Measurements from ENCODE around the gene USP25.

The USP25 gene

DNA sequence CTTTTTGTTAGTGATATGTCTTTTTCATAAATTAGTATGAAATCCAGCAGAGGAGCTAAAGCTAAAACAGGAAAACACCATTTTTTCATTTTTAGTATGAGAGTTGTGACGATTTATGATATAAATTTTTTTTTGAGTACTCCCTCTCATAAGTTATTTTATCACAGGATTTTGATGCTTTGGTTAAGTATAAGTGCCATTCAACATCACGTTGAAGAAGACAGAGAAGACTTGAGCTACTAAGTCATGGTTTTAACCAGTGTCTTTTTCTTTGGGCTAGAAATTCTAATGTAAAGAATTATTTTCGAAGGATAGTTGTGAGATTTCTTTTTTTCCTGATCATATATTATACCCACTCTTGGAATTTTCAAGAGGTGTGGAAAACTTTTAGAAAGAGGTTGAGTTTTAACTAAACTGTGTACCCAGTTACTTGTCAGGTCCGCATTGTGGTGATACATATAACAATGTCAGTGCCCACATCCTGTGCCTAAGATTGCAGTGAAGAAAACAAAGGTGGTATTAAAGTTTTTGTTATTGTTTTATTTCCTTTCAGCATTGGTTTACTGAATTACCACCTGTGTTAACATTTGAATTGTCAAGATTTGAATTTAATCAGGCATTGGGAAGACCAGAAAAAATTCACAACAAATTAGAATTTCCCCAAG is 93.8 kb downstream of the USP25 start:
- DNase-seq: peak; percentile 44

DNA sequence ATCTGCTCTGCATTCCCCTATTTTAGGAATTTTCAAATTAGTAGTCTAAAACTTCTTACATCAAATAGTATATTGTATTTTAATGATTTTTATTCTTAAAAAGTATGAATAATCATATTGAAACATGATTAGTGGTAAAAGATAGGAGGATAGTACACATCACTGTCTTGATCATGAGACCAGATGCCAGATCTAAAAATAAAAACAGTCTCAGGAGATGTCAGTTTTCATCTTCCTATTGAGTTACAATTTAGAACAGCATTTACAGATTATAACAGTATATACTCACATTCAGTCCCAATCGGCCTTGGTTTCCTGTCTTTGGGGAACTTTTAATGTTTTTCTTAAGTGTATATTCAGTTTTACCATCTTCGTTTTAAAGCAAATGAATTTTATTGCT is 95.9 kb downstream of the USP25 start:
- DNase-seq: no peak

DNA sequence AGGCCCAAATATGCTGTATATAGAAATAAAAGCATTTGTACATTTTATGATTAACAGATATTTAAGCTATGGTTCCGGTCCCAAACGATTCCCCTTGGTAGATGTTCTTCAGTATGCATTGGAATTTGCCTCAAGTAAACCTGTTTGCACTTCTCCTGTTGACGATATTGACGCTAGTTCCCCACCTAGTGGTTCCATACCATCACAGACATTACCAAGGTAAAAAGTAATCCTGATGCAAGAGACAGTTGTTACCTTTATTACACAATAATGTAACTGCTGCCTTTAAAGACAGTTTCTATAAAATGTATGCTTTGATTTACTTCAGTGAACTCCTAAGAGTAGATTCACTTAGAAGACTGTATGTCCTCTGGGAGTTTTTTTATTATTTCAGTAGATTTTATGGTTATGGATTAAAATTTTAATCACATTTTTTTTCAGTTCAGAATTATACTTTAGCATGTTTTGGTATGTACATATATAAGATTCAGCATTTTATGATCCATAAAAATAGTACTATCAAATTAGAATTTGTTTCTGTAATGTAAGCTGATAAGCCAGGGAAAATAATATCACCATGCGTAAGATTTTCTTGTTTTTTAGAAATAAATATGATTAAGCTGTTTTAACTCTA is 96.5 kb downstream of the USP25 start:
- DNase-seq: peak; percentile 60

GRCh38 chr21:15826908-15827601 is 97.3 kb downstream of the USP25 start:
- DNase-seq: no peak

- peak; percentile 15 for DNase-seq
Observed at GRCh38 chr21:15831497-15831896, 101.7 kb downstream of the USP25 start.

DNA sequence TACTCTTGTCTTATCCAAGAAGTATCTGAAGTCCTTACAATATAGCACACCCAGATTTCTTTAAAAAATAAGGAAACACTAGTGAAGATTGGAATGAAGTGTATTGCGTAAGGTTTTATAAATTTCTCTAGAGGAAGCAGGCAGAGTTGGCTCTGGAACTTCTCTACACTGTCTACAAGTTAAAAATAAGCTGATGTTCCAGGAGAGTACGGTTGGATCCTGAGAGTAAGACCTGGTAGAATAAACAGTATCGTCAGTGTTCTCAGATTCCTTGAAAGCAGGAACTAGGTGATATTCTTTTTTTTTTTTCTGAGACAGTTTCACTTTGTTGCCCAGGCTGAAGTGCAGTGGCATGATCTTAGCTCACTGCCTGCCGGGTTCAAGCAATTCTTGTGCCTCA is 107.9 kb downstream of the USP25 start:
- no peak for DNase-seq

DNA sequence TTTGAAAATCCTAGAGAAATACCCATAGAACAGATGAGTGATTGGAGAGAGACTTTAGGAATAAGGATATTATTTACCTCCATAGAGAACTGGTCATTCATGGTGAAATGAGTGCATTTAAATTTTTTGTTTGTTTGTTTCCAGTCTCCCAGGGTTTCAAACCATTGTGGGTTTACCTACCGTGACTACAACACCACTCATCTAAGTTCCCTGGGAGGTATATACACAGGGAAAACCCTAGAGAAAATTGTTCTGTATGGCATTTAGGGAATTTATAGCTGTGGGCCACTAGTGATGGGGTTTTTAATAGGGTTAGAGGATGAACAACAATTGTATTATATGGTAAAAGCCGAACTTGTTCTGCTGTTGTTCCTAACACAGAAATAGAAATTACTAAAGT is 109.2 kb downstream of the USP25 start:
- no peak for DNase-seq

DNA sequence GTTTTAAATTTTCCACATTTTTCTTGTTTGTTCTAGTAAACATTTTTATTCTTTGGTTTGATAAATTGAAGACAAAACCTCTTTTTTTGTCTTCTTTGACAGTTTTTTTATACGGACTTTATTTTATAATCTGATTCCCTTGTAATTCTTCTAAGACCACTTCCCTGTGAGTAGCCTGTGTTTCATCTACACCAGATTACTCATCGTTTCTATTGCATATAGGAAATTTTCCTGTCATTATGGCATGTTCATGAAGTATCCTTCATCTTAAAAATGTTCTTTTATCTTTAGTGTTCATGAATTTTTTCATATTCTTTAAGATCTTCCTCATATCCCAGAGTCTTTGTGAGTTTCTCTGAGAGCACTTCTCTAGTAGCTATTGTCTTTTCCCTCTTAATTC is 109.8 kb downstream of the USP25 start:
- no peak for DNase-seq

DNA sequence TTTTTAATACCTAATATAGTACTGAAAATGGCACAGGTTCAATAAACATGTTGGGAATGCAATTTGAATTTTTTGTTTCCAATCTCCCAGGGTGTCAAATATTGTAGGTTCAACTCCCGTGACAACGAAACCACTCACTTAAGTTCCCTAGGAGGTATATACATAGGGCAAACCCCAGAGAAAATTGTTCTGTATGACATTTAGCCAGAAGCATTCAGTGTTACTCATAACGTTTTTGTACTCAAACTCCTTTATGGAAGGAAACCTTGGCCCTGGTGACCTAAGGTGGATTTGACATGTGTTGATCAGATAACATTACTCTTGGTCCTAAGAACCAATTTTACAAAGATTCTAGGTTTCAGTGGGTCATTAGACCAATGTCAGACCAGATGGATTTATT is 110.6 kb downstream of the USP25 start:
- no peak for DNase-seq

- no peak for DNase-seq
Observed at GRCh38 chr21:15841856-15842564, 112.2 kb downstream of the USP25 start.

DNA sequence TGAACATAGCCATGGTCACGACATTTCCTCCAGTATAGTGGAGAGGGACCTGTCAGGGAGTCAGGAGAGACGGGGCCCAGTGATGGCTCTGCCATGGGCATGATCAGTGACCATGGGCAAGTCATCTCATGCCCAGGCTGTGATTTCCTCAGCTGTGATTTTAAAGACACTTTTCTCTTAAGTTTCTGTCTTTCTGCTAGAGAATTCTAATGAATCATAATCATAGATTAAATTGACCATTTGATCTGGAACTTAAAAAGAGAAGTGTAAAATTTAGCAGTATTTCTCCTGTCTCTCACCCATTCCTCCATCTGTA is 112.7 kb downstream of the USP25 start:
- DNase-seq: no peak

- DNase-seq: no peak
Observed at GRCh38 chr21:15843766-15844165, 114.0 kb downstream of the USP25 start.

DNA sequence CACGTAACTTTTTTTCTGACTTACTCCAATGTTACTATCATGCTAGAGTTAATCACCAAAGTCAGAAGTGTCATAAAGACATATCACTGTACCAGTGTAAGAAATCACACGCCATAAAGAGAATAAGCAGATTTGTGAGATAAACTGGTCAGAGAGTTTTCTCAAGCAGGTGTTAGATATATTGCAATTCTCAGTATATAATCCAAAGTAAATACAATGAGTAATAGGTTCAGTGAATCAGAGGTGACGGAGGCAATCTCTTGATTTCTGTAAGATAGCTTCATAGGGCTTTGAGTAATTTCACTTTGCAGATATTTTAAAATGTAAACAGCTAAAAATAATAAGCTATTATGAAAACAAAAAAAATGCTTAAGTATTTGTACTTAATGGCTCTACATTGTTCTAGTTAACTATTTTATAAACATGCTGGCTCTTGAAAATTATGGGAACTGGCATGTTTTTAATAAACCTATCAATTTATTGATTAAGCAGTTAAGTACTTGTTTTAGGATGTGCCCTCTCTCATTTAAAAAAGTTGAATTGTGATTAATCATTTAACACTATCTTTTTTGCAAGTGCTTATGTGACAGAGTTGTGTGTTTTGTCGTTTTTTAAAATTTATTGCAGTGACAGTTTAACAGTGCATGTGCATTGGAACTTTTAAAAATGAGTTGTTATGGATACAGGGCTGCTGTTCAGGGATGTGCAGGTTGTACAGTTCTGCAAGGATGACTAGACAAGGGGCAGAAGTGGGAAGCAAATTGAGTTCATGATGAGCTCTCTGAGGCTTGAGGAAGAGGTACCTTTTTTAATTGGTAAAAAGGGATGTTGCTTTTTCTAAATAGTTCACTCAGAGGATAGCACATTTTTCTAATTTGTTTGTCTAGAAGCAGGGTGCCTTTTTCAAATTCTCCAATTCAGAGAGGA is 119.1 kb downstream of the USP25 start:
- no peak for DNase-seq

- DNase-seq: no peak
Observed at GRCh38 chr21:15849927-15850326, 120.1 kb downstream of the USP25 start.

- no peak for DNase-seq
Observed at GRCh38 chr21:15850645-15851044, 120.9 kb downstream of the USP25 start.

GRCh38 chr21:15852146-15852545 is 122.4 kb downstream of the USP25 start:
- DNase-seq: no peak

DNA sequence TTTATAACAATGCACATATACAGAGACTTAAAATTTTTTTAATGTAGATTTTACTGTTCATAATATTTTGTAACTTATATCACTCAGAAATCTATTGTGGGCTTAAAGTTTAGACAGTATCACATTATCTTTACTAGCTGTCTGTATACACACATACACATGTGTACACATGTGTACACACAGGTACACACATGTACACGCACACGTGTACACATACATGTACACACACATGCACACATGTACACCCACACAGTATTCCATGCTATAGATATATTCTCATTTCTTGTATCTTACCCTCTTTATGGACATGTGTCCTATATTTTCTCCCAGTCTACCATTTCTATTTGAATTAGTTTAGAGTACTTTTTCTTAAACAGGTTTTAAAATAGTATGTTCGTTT is 123.3 kb downstream of the USP25 start:
- no peak for DNase-seq

- DNase-seq: no peak
Observed at GRCh38 chr21:15856813-15857212, 127.0 kb downstream of the USP25 start.

GRCh38 chr21:15857740-15858139 is 128.0 kb downstream of the USP25 start:
- no peak for DNase-seq

- DNase-seq: no peak
Observed at GRCh38 chr21:15860541-15860940, 130.8 kb downstream of the USP25 start.

- no peak for DNase-seq
Observed at GRCh38 chr21:15868940-15869339, 139.2 kb downstream of the USP25 start.

DNA sequence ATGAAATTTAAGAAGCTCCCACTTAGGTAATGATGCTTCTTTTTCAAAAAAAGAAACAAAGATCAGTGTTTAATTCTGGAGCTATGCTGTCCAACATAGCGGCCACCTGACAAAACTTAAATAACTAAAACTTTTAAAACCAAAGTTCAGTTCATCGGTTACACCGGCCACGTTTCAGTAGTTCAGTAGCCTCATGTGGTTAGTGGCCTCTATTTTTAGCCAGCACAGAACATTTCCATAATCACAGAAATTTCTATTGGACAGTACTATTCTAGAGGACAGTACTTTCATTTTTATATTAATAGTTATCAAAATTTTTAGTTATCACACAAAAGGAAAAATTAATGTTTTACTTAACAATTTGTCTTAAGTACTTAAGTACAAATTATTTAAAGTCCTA is 141.0 kb downstream of the USP25 start:
- no peak for DNase-seq

DNA sequence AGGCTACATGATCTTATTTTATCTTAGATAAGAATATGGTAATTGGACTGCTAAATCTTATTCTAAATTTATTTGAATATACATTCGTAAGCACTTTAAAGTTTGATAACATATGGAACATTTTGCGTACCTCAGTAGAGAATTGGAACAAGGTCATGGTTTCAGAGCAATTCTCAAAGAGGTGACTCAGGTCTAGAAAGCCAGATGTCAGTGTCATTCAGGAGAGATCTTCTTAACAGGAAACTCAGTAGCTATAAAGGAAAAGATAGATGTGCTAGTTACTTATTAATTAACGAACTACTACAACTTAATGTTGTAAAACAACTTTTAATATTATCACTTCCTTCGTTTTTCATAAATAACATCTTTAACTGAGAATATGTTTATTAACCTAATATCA is 142.5 kb downstream of the USP25 start:
- no peak for DNase-seq

All from CD4-positive, alpha-beta T cell treated with Interleukin-12 subunit alpha and Interleukin-12 subunit beta, for 1 hour (primary cell).